Stimulated activated CD8-positive, alpha-beta memory T cell treated with anti-CD3 and anti-CD28 coated beads, Interleukin-2, amount 100 ng/mL, for 48 hours (primary cell): ENCODE data around the gene ZYX.
A peak's percentile ranks its signal among the peaks of the same experiment; 100 is the strongest.
"Not testable (repeated sequence)": the region's sequence is repeated elsewhere in the genome, so short reads cannot be mapped to it uniquely, and the experiment has no call there.

Source experiments
- DNase-seq, 2 donors: peaks; one replicate each; pipeline ENCODE4 v3.0.0-alpha.2; 2020; ENCODE audit warnings: low read depth in 2 of 2

The ZYX gene

GRCh38 chr7:143396625-143397556, 15.7 kb downstream of the ZYX start:
- DNase-seq: no peak

GRCh38 chr7:143397710-143398530, 16.8 kb downstream of the ZYX start:
- DNase-seq: no peak

- DNase-seq: no peak
Observed at GRCh38 chr7:143398616-143399015, 17.5 kb downstream of the ZYX start.

- no peak for DNase-seq
Observed at GRCh38 chr7:143399151-143399550, 18.0 kb downstream of the ZYX start.

- no peak for DNase-seq
Observed at GRCh38 chr7:143399642-143400041, 18.5 kb downstream of the ZYX start.

GRCh38 chr7:143401265-143401664, 20.1 kb downstream of the ZYX start:
- DNase-seq: no peak

GRCh38 chr7:143402233-143402632, 21.1 kb downstream of the ZYX start:
- not testable (repeated sequence) for DNase-seq

GRCh38 chr7:143405173-143406001, 24.2 kb downstream of the ZYX start:
- no peak for DNase-seq

- no peak for DNase-seq
Observed at GRCh38 chr7:143406002-143406357, 24.8 kb downstream of the ZYX start.

GRCh38 chr7:143407287-143408251, 26.4 kb downstream of the ZYX start:
- DNase-seq: no peak

GRCh38 chr7:143408252-143408685, 27.1 kb downstream of the ZYX start:
- no peak for DNase-seq

- peak in 1 of 2 donors; percentile 15 for DNase-seq
Observed at GRCh38 chr7:143408686-143409561, 27.8 kb downstream of the ZYX start, which contains the start of gene EPHA1. EPHA1 (minus strand) TSS chr7:143408856; CDS start chr7:143408805, 51 bp downstream.

GRCh38 chr7:143410521-143411004, 29.4 kb downstream of the ZYX start:
- DNase-seq: no peak

GRCh38 chr7:143411976-143412708, 31.0 kb downstream of the ZYX start:
- DNase-seq: no peak

- no peak for DNase-seq
Observed at GRCh38 chr7:143413123-143413522, 32.0 kb downstream of the ZYX start.

- not testable (repeated sequence) for DNase-seq
Observed at GRCh38 chr7:143415209-143415608, 34.1 kb downstream of the ZYX start.

- DNase-seq: no peak
Observed at GRCh38 chr7:143415742-143416397, 34.7 kb downstream of the ZYX start.

- no peak for DNase-seq
Observed at GRCh38 chr7:143416565-143417149, 35.5 kb downstream of the ZYX start.
